Ramos (cell line): ENCODE results near the gene ACP7.
"Not testable (repeated sequence)": the region's sequence is repeated elsewhere in the genome, so short reads cannot be mapped to it uniquely, and the experiment has no call there.

Experiments used
- in situ Hi-C: fragments of 300-500 bp; cut with MboI; formaldehyde crosslinking; loops from one replicate; pipeline ENCODE4 v1.14.3; 2022; ENCODE audit warnings: low sequenced_read_pairs; ENCODE audit not compliant: unreplicated experiment

ACP7 gene

DNA sequence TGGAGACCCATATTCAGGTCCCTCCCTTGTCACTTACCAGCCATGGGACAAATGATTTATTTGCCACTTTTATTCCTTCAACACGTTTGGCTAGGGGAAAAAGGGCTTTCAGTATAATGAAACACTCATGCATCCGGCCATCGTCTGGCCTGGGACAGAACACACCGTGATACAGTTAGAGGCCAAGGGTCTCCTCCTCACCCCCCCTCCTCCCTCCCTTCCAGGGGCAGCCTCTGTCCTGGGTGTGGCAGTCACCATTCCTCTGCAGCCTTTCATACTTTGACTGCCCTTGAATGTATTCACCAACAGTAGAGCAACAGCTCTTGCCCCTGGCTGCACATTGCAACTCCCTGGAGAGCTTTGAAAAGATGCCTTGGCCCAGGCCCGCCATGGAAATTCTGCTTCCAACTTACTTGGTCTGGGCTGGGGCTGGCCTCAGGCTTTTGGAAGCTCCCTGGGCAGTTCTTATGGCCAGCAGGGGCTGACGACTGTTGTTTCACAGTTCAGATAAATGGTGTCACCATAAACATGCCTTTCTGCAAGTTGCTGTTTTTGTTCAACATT, 44.4 kb downstream of the ACP7 start:
- in situ Hi-C loops: no loop called here

DNA sequence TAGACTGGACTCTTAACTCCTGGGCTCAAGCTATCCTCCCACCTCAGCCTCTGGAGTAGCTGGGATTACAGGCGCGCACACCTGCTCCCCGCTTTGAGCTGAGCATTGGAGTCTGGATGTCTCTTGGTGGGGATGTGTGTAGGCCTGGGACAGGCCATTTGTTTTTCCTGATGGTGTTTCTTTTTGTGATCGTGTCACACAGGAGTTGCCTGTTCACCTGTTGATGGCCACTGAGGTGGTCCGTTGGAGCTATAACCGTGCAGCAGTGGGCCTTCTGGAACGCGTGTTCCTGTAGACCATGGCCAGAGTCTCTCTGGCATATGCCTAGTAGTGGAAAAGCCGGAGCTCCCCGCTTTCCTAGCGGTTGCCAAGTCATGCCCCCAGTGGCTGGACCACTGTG, 44.9 kb downstream of the ACP7 start:
- in situ Hi-C loops: no loop called here

DNA sequence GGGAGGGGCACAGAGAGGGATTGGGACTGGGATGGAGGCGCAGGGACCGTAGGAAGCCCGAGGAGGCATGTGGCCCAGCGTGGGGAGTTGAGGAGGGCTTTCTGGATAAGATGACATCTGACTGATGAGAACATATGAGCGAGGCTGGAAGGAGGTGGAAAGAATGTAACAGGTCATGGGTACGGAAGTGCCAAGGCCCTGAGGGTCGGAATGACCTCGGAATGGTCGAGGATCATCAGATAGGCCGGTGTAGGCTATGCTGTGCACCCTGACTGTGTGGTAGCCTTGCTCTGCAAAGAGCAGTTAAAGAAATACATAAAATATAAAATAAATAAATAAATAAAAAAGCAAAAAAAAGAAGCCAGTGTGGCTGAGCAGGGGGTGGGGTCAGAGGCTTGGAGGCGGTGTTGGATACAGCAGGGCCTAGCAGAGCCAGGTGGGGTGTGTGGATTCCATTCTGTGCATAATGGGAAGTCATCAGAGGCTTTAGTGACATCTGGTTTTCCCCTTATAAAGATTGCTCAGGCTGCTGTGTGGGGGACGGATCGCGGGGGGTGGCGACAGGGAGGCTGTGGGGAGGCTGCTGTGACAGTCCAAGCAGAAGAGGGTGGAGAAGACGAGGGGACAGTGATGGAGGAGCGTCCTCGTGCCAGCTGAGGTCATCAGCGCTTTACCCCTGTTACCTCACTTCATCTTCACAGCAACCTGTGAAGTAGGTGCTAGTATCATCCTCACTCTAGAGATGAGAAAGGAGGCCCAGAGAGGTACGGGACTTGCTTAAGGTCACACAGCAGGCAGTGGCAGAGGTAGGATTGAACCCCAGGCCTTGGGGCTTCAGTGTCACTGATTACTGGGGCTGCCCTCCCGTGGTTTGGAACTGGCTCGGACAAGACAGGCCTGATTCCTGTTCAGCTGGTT, 46.4 kb downstream of the ACP7 start:
- in situ Hi-C loops: no loop called here

DNA sequence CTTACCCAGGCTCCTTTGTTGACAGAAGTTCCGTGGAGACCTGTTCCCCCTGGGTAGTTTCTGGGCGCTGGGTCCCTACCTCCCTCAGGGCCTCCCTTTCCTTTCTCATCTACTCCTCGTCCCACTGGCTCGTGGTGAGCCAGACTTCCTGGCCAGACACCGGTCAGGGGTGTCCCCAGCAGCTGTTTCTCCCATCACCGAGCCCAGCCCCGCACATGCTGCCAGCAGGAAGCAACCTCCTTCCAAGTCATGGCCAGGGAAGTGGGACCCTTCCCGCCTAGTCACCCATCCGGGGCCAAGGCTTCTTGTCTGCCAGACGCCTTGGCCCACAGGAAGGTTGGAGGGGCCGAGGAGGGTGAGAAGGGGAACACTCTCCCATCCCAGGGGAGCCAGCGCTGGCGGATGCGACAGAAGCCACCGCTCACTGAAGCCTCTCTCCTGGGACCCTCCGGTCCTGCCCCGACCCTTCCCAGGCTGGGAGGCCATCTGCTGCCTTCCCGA, 47.1 kb downstream of the ACP7 start:
- in situ Hi-C loops: no loop called here

DNA sequence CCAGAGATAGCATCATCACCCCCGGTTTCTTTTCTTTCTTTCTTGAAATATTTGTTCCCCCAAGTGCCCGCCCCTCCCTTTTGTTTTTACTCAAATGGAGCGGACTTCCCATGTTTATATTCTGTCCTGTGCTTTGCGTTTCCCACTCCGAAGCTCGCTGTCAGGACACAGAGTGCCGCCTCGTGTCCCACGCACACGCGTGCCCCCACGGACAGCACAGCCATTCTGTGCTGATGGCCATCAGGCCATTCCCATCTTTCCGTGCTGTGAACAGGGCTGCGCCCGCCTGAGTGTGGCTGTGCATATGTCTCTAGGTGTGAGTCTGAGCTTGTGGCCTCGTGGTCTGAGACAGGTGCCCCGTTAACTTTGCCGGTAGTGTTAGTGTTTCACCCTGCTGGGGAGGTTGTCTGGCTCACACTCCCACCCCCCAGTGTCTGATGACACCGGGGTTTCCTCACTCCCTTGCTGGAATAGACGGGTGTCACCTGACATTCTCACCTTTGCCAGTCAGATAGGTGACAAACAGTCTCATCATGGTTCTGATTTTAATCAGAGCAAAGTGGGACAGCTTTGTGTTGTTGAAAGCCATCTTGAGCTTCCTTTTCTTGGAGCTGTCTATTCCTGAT, 48.3 kb downstream of the ACP7 start:
- in situ Hi-C loops: no loop called here

DNA sequence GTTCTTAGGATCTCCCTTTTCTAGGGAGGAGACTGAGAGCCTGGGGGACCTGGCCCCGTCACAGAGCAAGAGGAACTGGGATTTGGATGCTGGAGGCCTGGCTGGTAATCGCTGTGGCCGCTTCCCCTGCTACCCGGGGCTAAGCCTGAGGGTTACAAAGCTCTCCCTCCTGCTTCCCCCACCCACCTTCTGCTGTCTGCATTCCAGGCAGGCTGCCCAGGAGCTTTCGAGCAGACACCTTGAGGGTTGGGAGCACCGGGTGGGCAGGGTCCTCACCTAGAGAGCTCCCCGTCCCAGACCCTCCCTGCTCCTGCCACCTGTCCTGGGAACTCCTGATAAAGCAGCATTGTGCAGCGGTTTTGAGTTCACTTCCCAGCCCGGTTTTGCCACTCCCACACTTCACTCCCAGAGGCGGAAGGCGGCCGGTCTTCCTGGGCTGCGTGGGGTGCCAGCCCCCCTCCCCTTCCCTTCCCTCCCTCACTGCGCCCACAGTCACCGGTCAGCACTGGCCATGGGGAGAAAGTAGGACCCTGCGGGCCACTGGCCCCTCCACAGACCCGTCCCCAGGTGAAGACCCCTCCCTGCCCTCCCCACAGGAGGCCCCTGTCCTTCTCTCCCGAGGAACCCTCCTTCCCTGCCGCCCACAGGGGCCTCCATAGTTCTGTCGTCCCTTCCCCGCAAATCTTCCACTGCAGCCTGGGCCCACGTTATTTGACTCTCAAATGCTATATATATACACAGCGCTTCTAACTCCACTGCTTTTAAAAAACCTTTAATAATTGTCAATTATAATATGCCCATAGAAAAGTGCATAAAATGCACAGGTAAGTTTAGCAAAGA, 49.5 kb downstream of the ACP7 start:
- in situ Hi-C loops: no loop called here

DNA sequence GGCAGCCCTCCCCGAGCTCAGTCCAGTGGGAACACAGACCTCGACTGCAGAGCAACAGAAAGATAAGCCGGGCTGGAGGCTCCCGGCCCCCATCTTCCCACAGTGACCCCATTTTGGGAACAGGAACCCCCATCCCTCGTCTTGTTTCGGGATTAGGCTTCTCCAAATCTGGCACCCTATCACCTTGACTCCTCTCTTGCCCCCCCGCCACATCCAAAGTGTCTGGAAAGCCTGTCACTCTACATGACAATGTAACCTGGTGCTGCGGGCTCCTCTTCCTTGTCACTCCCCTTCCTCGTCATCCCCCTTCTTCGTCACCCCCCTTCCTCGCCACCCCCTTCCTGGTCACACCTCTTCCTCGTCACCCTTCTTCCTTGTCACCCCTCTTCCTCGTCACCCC, 51.5 kb downstream of the ACP7 start:
- in situ Hi-C loops: no loop called here

DNA sequence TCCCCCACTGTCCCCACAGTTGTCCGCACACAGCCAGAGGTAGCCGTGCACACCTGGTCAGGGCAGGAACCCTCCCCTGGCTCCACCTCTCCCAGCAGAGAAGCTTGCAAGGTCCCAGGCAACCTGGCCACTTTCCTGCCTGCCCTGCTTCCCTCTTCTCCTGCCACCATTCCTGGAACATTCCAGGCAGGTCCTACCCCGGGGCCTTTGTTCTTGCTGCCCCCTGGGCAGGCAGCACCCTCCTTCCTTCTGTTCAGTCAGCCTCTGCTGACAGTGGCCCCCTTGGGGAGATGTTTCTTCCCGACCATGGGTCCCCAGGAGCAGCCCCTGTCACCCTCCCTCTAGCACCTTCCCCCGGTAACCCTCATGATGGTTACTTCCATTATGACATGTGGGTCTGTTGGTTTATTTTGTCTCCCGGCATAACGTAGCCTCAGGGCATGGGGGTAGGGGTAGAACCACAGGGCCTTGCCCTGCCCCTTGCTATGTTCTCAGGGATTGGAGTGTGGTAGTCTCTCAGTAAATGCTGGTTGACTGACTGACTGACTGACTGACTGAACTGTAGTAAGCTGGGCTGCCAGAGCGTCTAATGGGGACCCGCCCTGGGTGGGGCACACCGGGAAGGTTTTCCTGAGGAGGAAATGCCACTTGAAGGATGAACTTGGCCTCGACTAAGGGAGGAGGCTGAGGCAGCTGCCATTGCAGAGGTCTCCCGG, 52.2 kb downstream of the ACP7 start:
- in situ Hi-C loops: no loop called here

DNA sequence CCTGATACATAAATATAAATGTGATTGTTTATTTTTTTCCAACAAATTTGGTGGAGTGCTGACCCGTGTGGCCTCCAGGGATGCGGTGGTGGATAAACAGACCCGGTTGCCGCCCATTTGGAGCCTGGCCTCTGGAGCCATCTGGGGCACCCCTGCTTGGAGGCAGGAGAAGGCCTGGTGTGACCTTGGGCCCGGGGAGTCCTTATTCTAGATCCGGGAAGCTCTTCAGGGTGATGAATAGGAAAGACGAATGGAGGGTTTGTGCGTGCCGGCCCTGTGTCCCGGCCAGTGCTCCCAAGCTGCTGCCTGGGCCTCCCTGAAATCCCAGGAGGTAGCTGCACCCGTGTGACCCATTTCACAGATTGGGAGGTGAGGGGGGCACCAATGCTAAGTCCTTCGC, 53.0 kb downstream of the ACP7 start:
- in situ Hi-C loops: no loop called here

DNA sequence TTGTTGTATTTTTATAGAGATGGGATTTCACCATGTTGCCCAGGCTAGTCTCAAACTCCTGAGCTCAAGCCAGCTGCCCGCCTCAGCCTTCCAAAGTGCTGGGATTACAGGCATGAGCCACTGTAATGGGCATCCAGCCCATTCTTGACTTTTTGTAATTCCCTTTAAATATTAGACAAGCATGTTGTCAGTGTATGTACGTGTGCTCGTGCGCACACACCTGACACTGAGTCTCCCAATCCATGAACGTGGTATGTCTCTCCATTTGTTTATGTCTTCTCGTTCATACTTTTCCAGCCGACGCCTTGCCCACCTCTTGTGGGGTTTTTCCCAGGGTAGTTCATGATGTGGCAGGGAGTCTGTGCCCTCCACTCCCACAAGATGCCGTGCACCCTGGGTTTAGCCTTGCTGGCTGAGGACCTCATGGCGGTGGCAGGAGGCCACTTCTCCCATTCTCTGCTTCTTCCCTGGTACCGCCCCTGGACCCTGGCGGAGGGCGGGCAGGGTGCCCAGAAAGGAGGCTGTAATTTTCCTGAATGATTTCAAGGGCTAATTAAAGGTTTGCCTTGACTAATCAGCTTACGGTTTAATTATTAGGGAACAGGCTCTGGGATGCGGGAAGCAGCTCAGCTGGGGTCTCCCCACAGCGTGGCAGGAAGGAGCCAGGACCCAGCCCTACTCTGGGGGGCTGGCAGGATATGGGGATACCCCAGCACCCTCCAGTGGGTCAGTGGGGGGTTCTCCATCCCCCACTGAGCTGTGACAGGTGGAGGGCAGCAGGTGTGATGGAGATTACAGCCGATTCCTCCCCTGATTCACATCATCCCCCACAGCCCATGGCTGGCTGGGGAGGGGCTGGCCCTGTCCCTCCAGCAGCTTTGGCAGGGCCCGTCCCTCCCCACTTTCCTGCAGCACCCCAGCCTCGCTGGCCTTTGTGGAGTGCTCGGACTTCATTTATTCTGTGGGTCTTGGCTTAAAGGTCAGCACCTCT, 54.3 kb downstream of the ACP7 start:
- in situ Hi-C loops: no loop called here

DNA sequence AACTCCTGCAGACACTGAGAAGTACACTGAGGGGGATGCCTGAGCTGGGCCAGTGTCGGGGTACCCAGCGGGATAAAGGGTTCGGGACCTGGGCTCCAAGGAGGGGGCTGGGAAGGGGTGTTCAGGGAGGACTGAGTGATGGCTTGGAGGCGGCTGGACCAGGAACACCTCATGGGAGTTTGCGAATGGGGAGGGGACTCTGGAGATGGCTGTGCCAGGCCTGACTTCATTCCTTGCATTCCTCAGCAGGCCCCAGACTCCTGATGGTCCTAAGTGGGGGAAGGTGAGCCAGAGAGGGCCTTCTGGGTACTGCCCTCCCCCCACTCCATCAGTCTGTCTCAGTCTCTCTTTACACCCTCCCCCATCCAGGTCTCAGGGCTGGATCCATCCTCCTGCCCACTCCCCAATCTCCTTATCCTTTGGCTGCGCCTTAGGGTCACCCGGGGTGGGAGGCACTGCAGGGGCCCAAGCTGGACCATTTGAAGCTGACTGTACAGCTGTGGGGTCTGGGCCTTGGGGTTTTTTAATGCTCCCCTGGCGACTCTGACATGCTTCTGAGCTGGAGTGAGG, 55.2 kb downstream of the ACP7 start:
- in situ Hi-C loops: no loop called here

DNA sequence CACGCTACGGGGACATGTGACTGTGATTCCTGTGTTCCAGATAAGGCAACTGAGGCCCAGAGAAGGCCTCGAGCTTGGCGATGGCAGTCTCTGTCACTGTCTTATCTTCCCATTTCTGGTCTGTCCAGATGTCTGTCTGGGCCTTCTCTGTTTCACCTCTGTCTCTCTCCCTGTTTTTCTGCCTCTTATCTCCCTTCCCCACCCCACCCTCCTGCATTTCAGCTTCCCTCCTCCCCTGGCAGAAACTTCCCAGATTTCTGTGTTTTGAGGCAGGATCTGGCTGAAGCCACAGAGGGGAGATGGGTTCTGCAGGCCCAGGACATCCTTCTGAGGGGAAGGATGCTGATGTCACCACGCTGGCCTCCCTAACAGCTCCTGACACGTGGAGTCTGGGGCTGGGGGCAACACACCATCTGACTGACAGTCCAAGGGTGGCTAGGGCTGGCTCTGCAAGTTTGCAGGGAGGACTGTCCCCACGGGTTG, 55.8 kb downstream of the ACP7 start:
- in situ Hi-C loops: no loop called here

DNA sequence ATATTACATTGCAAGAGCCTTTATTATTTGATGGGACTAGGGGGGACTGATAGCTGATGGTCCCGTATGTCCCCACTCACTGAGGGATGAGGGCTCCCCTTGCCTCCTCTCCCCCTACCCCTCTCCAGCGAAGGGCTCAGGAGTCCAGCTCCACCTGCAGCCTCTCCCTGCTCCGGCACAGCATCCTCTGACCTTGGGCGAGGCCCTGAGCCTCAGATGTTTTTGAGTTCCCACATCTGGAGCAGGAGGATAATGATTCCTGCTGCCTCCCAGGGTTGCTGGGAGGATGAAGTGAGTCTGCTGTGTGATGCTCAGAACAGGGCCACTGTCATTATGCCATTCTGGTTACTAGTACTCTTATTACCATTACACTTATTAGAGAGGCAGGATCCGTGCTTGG, 56.4 kb downstream of the ACP7 start:
- in situ Hi-C loops: no loop called here

DNA sequence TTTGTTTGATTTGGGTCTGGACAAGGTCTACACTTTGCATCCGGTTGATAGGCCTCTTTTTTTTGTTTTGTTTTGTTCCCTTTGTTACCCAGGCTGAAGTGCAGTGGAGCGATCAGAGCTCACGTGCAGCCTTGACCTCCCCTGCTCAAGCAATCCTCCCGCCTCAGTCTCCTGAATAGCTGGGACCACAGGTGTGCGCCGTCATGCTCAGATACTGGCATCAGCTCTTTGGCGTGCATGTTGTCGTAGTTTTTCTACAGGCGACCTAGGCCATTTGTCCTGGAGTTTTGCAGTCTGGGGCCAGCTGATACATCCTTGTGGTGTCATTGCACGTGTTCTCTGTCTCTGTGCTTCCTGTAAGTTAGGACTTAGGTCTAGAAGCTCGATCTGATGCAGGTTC, 57.8 kb downstream of the ACP7 start:
- in situ Hi-C loops: no loop called here

DNA sequence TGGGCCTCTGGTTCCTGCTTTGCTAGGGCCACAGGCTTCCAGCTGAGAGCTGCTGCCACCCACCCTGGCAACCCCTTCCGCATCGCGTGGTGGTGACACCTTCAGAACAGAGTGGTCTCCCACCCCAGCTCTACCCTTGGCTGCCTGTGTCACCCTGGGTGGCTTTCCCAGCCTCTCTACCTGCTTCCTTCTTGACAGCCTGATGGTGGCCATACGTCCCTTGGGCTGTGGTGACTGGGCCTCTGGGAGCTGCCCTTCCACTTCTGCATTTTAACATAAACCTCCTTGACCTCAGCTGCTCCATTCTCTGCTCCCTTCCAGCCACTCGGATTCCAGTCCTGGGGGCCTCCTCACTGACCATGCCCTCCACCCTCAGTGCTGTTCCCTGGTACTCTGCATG, 58.5 kb downstream of the ACP7 start:
- in situ Hi-C loops: no loop called here

DNA sequence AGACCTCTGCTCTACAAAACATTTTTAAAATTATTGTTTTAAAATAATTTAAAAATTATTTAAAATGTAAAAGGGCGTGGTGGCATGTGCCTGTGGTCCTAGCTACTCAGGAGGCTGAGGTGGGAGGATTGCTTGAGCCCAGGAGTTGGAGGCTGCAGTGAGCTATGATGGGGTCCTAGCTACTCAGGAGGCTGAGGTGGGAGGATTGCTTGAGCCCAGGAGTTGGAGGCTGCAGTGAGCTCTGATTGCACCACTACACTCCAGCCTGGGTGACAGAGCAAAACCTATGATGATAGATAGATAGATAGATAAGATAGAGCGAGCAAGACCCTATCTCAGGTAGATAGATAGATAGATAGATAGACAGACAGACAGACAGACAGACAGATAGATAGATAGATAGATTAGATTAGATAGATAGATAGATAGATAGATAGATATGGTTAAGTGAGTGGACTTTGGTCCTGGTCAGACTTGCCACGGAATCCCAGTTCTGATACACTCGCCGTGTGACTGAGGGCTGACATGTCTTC, 59.7 kb downstream of the ACP7 start:
- in situ Hi-C loops: not testable (repeated sequence)

DNA sequence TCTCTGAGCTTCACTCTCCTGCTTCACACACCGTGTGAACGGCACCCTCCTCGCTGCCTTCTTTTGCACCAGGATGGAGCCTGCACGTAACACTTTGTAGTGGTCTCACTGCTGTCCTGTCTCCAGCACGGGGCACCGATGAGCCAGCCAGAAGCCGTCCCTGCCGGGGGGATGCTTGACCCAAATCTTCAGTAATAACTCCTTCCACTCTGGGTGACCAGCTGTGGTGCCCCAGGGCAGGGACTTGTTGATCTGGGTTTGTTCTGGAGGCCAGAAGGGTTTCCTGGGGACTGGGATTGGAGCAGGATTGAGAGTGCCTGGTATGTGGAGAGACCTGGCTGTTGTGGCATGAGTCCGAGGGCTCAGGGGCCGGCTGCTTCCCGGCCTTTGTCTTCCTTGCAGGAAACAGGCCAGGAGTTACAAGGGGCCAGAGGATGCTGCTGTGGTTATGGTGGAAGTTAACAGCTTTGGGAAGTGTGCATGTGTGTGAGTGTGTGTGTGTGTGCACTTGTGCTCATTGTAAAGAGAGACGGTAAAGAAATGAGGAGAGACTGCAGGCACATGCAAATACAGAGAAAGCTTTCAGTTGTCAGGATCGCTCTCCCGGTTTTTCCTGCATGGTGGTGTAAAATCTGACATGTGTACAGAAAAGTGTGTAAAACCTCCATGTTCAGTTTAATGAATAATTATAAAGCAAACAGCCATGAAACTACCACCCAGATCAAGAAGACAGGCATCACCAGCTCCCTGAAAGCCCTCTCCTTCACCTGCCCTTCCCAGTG, 60.3 kb downstream of the ACP7 start:
- in situ Hi-C loops: no loop called here
